Neuronal stem cell (in vitro differentiated cells): ENCODE data around the gene WAC.

Experiments
- DNase-seq: peaks from one replicate; pipeline ENCODE4 v3.0.0-alpha.2; 2013; ENCODE audit warnings: low spot score
- H2AFZ ChIP-seq: one replicate; pipeline ENCODE4 v1.6.1; 2013; ENCODE audit warnings: mild to moderate bottlenecking, low read length, inconsistent platforms
- H2AK5ac ChIP-seq: 2 replicates; pipeline ENCODE4 v1.6.1; 2013; ENCODE audit warnings: low read depth, mild to moderate bottlenecking, inconsistent platforms, low read length, moderate library complexity, mixed read lengths
- H2BK120ac ChIP-seq: 2 replicates; pipeline ENCODE4 v1.6.1; 2013; ENCODE audit warnings: low read depth, mild to moderate bottlenecking, inconsistent platforms, low read length, moderate library complexity, mixed read lengths
- H2BK12ac ChIP-seq: one replicate; pipeline ENCODE4 v1.6.1; 2013; ENCODE audit warnings: low read length, inconsistent platforms
- H2BK15ac ChIP-seq: 2 replicates; pipeline ENCODE4 v1.6.1; 2013; ENCODE audit warnings: mild to moderate bottlenecking, low read length, inconsistent platforms, mixed read lengths
- H2BK5ac ChIP-seq: one replicate; pipeline ENCODE4 v1.6.1; 2013; ENCODE audit warnings: inconsistent platforms, mild to moderate bottlenecking, low read length, moderate library complexity
- H3K14ac ChIP-seq: one replicate; pipeline ENCODE4 v1.6.1; 2013; ENCODE audit warnings: low read length, inconsistent platforms
- H3K18ac ChIP-seq: 2 replicates; pipeline ENCODE4 v1.6.1; 2013; ENCODE audit warnings: low read length, inconsistent platforms
- H3K23ac ChIP-seq: 2 replicates; pipeline ENCODE4 v1.6.1; 2013; ENCODE audit warnings: low read depth, mild to moderate bottlenecking, mixed read lengths, low read length, inconsistent platforms; ENCODE audit not compliant: poor library complexity
- H3K27ac ChIP-seq: replicated peaks from 3 replicates; pipeline ENCODE4 v1.5.1; 2013; ENCODE audit warnings: low read length, inconsistent platforms
- H3K27me3 ChIP-seq, 3 experiments: 2 replicates each; pipeline ENCODE4 v1.6.1; 2013; ENCODE audit warnings: low read length in 3 of 3, mild to moderate bottlenecking in 2 of 3, inconsistent platforms in 1 of 3, low read depth in 1 of 3, mixed read lengths in 1 of 3, moderate library complexity in 1 of 3; ENCODE audit not compliant: control insufficient read depth in 3 of 3, insufficient read depth in 3 of 3
- H3K36me3 ChIP-seq, 2 donors: replicated peaks in 1 of 2; 2 replicates each; pipeline ENCODE4 v1.6.1; 2013; ENCODE audit warnings: low read length in 2 of 2; ENCODE audit not compliant: control insufficient read depth in 2 of 2, insufficient read depth in 2 of 2
- H3K4ac ChIP-seq: 2 replicates; pipeline ENCODE4 v1.6.1; 2013; ENCODE audit warnings: inconsistent platforms, mild to moderate bottlenecking, low read length, moderate library complexity
- H3K4me1 ChIP-seq, 2 donors: 1 replicate in 1 of 2; 2 replicates in 1 of 2; pipeline ENCODE4 v1.6.1; 2013; ENCODE audit warnings: low read length in 2 of 2, low read depth in 1 of 2; ENCODE audit not compliant: control insufficient read depth in 2 of 2, insufficient read depth in 1 of 2
- H3K4me2 ChIP-seq: one replicate; pipeline ENCODE4 v1.6.1; 2013; ENCODE audit warnings: mild to moderate bottlenecking, low read length, inconsistent platforms; ENCODE audit not compliant: insufficient read depth, poor library complexity, severe bottlenecking
- H3K4me3 ChIP-seq, 2 donors: 2 replicates each; pipeline ENCODE4 v1.5.1; 2013; ENCODE audit warnings: low read length in 2 of 2, mild to moderate bottlenecking in 2 of 2, inconsistent platforms in 1 of 2, moderate library complexity in 1 of 2
- H3K79me1 ChIP-seq: one replicate; pipeline ENCODE4 v1.6.1; 2013; ENCODE audit warnings: low read depth, mild to moderate bottlenecking, inconsistent platforms, low read length, moderate library complexity
- H3K9ac ChIP-seq: one replicate; pipeline ENCODE4 v1.6.1; 2013; ENCODE audit warnings: mild to moderate bottlenecking, low read depth, low read length, inconsistent platforms; ENCODE audit not compliant: poor library complexity
- H3K9me3 ChIP-seq, 2 donors: replicated peaks in 1 of 2; 2 replicates each; pipeline versions ENCODE3 to v1.6.1; 2013; ENCODE audit warnings: low read length in 2 of 2, mild to moderate bottlenecking in 2 of 2, inconsistent platforms in 1 of 2, low read depth in 1 of 2, mixed read lengths in 1 of 2, moderate library complexity in 1 of 2; ENCODE audit not compliant: control insufficient read depth in 2 of 2, insufficient read depth in 1 of 2
- H4K8ac ChIP-seq: one replicate; pipeline ENCODE4 v1.6.1; 2013; ENCODE audit warnings: low read depth, mild to moderate bottlenecking, inconsistent platforms, low read length, moderate library complexity
- H4K91ac ChIP-seq: one replicate; pipeline ENCODE4 v1.6.1; 2013; ENCODE audit warnings: low read length, low read depth, mild to moderate bottlenecking, inconsistent platforms; ENCODE audit not compliant: poor library complexity
- WGBS, 2 donors: extraction: QIAGEN DNeasy Blood & Tissue Kit; methylation state at CpG; one replicate each; pipeline ENCODE4 v1.1.7; 2013; ENCODE audit warnings: missing lambda C conversion rate in 2 of 2, mixed read lengths in 1 of 2; ENCODE audit not compliant: insufficient read length in 2 of 2, insufficient replicate concordance in 1 of 2; ENCODE audit errors: extremely low coverage in 2 of 2; 5-methylcytosine and 5-hydroxymethylcytosine counted together

The WAC gene

GRCh38 chr10:28538595-28538994, 5.7 kb downstream of the WAC start:
- Histone ChIP-seq H3K79me1 (no peaks in the 10 kb centered on the region), H3K36me3 (peaks cover 14 to 95% of the 10 kb centered on the region in 2 donors), H2BK15ac (no peak overlapping the region), H2BK120ac (no peak overlapping the region), H3K27me3 (no peaks in the 10 kb centered on the region), H3K14ac (no peak overlapping the region), H3K4me2 (no peak overlapping the region), H2BK5ac (no peak overlapping the region), H3K9ac (no peak overlapping the region), H4K91ac (no peak overlapping the region), H3K4me1 (peaks cover 2 to 4% of the 10 kb centered on the region in 2 donors), H3K4ac (no peak overlapping the region), H3K23ac (no peak overlapping the region), H2BK12ac (no peak overlapping the region), H3K18ac (no peak overlapping the region), H3K27ac (no peak overlapping the region), H3K4me3 (no peak overlapping the region), H3K9me3 (no peaks in the 10 kb centered on the region), H2AK5ac (no peak overlapping the region), H4K8ac (no peak overlapping the region), H2AFZ (no peak overlapping the region)
- no CpG with 5 or more reads among the region's 1 CpG for WGBS, 2 donors
- no peak for DNase-seq

- peaks cover 19 to 100% of the 10 kb centered on the region in 2 donors for H3K36me3 ChIP-seq
- no peak overlapping the region for H2BK12ac ChIP-seq
Observed at GRCh38 chr10:28540145-28540544, 7.2 kb downstream of the WAC start.

GRCh38 chr10:28541717-28542365, 8.9 kb downstream of the WAC start:
- no peak overlapping the region for H3K9ac ChIP-seq
- H3K79me1 ChIP-seq = peaks cover 2% of the 10 kb centered on the region
- H3K9me3 ChIP-seq = no peaks in the 10 kb centered on the region
- no peak overlapping the region for H3K27ac ChIP-seq
- no peak overlapping the region for H2AK5ac ChIP-seq
- no peak overlapping the region for H4K8ac ChIP-seq
- no peak overlapping the region for H3K4me2 ChIP-seq
- WGBS, 2 donors = no CpG with 5 or more reads among the region's 3 CpGs
- H2BK120ac ChIP-seq = no peak overlapping the region
- no peak overlapping the region for H2AFZ ChIP-seq
- no peak overlapping the region for H3K4ac ChIP-seq
- H3K27me3 ChIP-seq = no peaks in the 10 kb centered on the region
- H3K18ac ChIP-seq = no peak overlapping the region
- no peak overlapping the region for H2BK12ac ChIP-seq
- no peak overlapping the region for H4K91ac ChIP-seq
- H2BK15ac ChIP-seq = no peak overlapping the region
- H3K23ac ChIP-seq = no peak overlapping the region
- H3K4me1 ChIP-seq = no peaks in the 10 kb centered on the region
- DNase-seq = no peak
- H3K14ac ChIP-seq = no peak overlapping the region
- no peak overlapping the region for H3K4me3 ChIP-seq
- H3K36me3 ChIP-seq = peaks cover 12 to 100% of the 10 kb centered on the region in 2 donors
- H2BK5ac ChIP-seq = no peak overlapping the region

More at GRCh38 chr10:28540145-28540544, 7.2 kb downstream of the WAC start:
- Histone ChIP-seq H3K14ac (no peak overlapping the region), H3K18ac (no peak overlapping the region), H3K27me3 (no peaks in the 10 kb centered on the region), H2AK5ac (no peak overlapping the region), H3K23ac (no peak overlapping the region), H3K79me1 (peaks cover 2% of the 10 kb centered on the region), H3K27ac (no peak overlapping the region), H3K9ac (no peak overlapping the region), H3K4me2 (no peak overlapping the region), H4K91ac (no peak overlapping the region), H3K4me1 (peaks cover 0 to 2% of the 10 kb centered on the region in 2 donors), H3K9me3 (no peaks in the 10 kb centered on the region), H4K8ac (no peak overlapping the region), H2BK5ac (no peak overlapping the region), H3K4me3 (no peak overlapping the region), H3K4ac (no peak overlapping the region), H2AFZ (no peak overlapping the region), H2BK120ac (no peak overlapping the region), H2BK15ac (no peak overlapping the region)
- WGBS, 2 donors = no CpG with 5 or more reads among the region's 3 CpGs
- no peak for DNase-seq

- Histone ChIP-seq H3K4me3 (no peak overlapping the region), H2BK5ac (no peak overlapping the region), H2BK12ac (no peak overlapping the region), H3K14ac (no peak overlapping the region), H3K27ac (no peak overlapping the region), H4K91ac (no peak overlapping the region), H3K4me2 (no peak overlapping the region), H3K4ac (no peak overlapping the region), H3K9ac (no peak overlapping the region), H3K27me3 (no peaks in the 10 kb centered on the region), H3K36me3 (peaks cover 10 to 100% of the 10 kb centered on the region in 2 donors), H2AK5ac (no peak overlapping the region), H3K18ac (no peak overlapping the region), H2BK15ac (no peak overlapping the region), H3K79me1 (peaks cover 2% of the 10 kb centered on the region), H3K23ac (no peak overlapping the region), H3K9me3 (no peaks in the 10 kb centered on the region), H2BK120ac (no peak overlapping the region), H2AFZ (no peak overlapping the region), H4K8ac (no peak overlapping the region), H3K4me1 (no peaks in the 10 kb centered on the region)
- DNase-seq = no peak
Observed at GRCh38 chr10:28542728-28543127, 9.8 kb downstream of the WAC start.
